IMR-90 (cell line): Measurements from ENCODE around the gene RAP1GAP. TPM values are rescaled to one million over a fixed set of nuclear protein-coding genes. Genes with fewer than 3 reads are reported as not detected.
A peak's percentile ranks its signal among the peaks of the same experiment; 100 is the strongest.

Source experiments
- ATAC-seq: fragments of 200-7000 bp; cut with Tn5 transposase; 2 replicates; pipeline ENCODE4 v1.9.1; 2020; ENCODE audit warnings: low read depth, mild to moderate bottlenecking, moderate library complexity
- BruUV-seq: library from RNA; stranded (reverse); fragments of 400-500 nt; replicated peaks from 2 replicates; lab custom pipeline; 2021; lab: Mats Ljungman, UMichigan
- CTCF ChIA-PET: fragments of 300-600 bp; formaldehyde crosslinking; extraction: SDS; loops from one replicate; lab custom pipeline; 2021; ENCODE audit warnings: antibody characterized with exemption; lab: Yijun Ruan, JAX
- POLR2A ChIA-PET: fragments of 300-600 bp; sonication (Branson Sonifier 250); formaldehyde crosslinking; loops from one replicate; lab custom pipeline; 2022; ENCODE audit warnings: antibody characterized with exemption; ENCODE audit not compliant: unreplicated experiment; lab: Charles Lee
- DNase-seq: peaks from one replicate; pipeline ENCODE4 v3.0.0; 2013
- H2AFZ ChIP-seq: replicated peaks from 2 replicates; pipeline ENCODE3; 2013; ENCODE audit warnings: low read length, mild to moderate bottlenecking; ENCODE audit not compliant: poor library complexity
- H2AK5ac ChIP-seq: 2 replicates; pipeline ENCODE4 v1.6.1; 2013; ENCODE audit warnings: low read depth, low read length, inconsistent platforms
- H2AK9ac ChIP-seq: replicated peaks from 2 replicates; pipeline ENCODE3; 2013; ENCODE audit warnings: mild to moderate bottlenecking, low read depth, low read length, moderate library complexity; ENCODE audit not compliant: poor library complexity
- H2BK120ac ChIP-seq: 2 replicates; pipeline ENCODE4 v1.6.1; 2013; ENCODE audit warnings: low read depth, low read length, inconsistent platforms
- H2BK15ac ChIP-seq: 3 replicates; pipeline ENCODE4 v1.6.1; 2013; ENCODE audit warnings: low read depth, low read length, inconsistent platforms
- H2BK20ac ChIP-seq: 2 replicates; pipeline ENCODE4 v1.6.1; 2013; ENCODE audit warnings: low read depth, mild to moderate bottlenecking, inconsistent platforms, low read length, moderate library complexity
- H2BK5ac ChIP-seq: 2 replicates; pipeline ENCODE4 v1.6.1; 2013; ENCODE audit warnings: mild to moderate bottlenecking, low read depth, low read length, inconsistent platforms; ENCODE audit not compliant: poor library complexity, severe bottlenecking
- H3K14ac ChIP-seq: replicated peaks from 2 replicates; pipeline ENCODE4 v1.6.1; 2013; ENCODE audit warnings: low read depth, low read length, inconsistent platforms
- H3K18ac ChIP-seq: 2 replicates; pipeline ENCODE4 v1.6.1; 2013; ENCODE audit warnings: low read depth, low read length, control low read depth
- H3K23ac ChIP-seq: 2 replicates; pipeline ENCODE4 v1.6.1; 2013; ENCODE audit warnings: low read depth, low read length, inconsistent platforms
- H3K27ac ChIP-seq: 2 replicates; pipeline ENCODE4 v1.5.1; 2013; ENCODE audit warnings: mild to moderate bottlenecking, control low read depth, low read length; ENCODE audit not compliant: insufficient read depth
- H3K27me3 ChIP-seq: 2 replicates; pipeline ENCODE4 v1.6.1; 2013; ENCODE audit warnings: low read length; ENCODE audit not compliant: control insufficient read depth, insufficient read depth
- H3K36me3 ChIP-seq: 2 replicates; pipeline ENCODE4 v1.6.1; 2013; ENCODE audit warnings: low read length, mixed read lengths; ENCODE audit not compliant: control insufficient read depth, insufficient read depth
- H3K4ac ChIP-seq: 2 replicates; pipeline ENCODE4 v1.6.1; 2013; ENCODE audit warnings: low read depth, low read length, inconsistent platforms
- H3K4me1 ChIP-seq: 2 replicates; pipeline ENCODE4 v1.6.1; 2013; ENCODE audit warnings: low read length, mixed read lengths; ENCODE audit not compliant: control insufficient read depth, insufficient read depth
- H3K4me2 ChIP-seq: 2 replicates; pipeline ENCODE4 v1.6.1; 2013; ENCODE audit warnings: low read depth, mild to moderate bottlenecking, control low read depth, low read length, moderate library complexity
- H3K4me3 ChIP-seq: 2 replicates; pipeline ENCODE4 v1.5.1; 2013; ENCODE audit warnings: low read depth, mild to moderate bottlenecking, control low read depth, low read length, moderate library complexity; ENCODE audit not compliant: insufficient read depth
- H3K56ac ChIP-seq: 2 replicates; pipeline ENCODE4 v1.6.1; 2013; ENCODE audit warnings: low read length, inconsistent platforms; ENCODE audit not compliant: insufficient read depth; ENCODE audit errors: extremely low read depth
- H3K79me1 ChIP-seq, 2 experiments: 2 replicates each; pipeline ENCODE4 v1.6.1; 2013; ENCODE audit warnings: low read length in 2 of 2, inconsistent platforms in 1 of 2, low read depth in 1 of 2
- H3K9ac ChIP-seq: 2 replicates; pipeline ENCODE4 v1.6.1; 2013; ENCODE audit warnings: low read depth, low read length, control low read depth
- H3K9me1 ChIP-seq: 2 replicates; pipeline ENCODE4 v1.6.1; 2013; ENCODE audit warnings: low read length, inconsistent platforms; ENCODE audit not compliant: insufficient read depth
- H3K9me3 ChIP-seq: 2 replicates; pipeline ENCODE4 v1.6.1; 2013; ENCODE audit warnings: low read length; ENCODE audit not compliant: control insufficient read depth, insufficient read depth
- H4K20me1 ChIP-seq: 2 replicates; pipeline ENCODE4 v1.6.1; 2013; ENCODE audit warnings: low read length, inconsistent platforms; ENCODE audit not compliant: insufficient read depth
- H4K5ac ChIP-seq: 2 replicates; pipeline ENCODE4 v1.6.1; 2013; ENCODE audit warnings: mild to moderate bottlenecking, low read depth, low read length, control low read depth
- H4K8ac ChIP-seq, 2 experiments: 2 replicates each; pipeline ENCODE4 v1.6.1; 2013; ENCODE audit warnings: low read depth in 2 of 2, low read length in 2 of 2, control low read depth in 1 of 2, inconsistent platforms in 1 of 2
- H4K91ac ChIP-seq: 2 replicates; pipeline ENCODE4 v1.6.1; 2013; ENCODE audit warnings: low read depth, low read length, inconsistent platforms; ENCODE audit not compliant: insufficient read depth
- CEBPB ChIP-seq: IDR thresholded peaks from 2 replicates; pipeline ENCODE4 v1.6.1; 2012; ENCODE audit warnings: low read depth, low read length, improper control_type of control experiment
- CHD1 ChIP-seq: IDR thresholded peaks from 2 replicates; pipeline ENCODE4 v1.6.1; 2012; ENCODE audit warnings: low read depth, low read length, improper control_type of control experiment
- FOS ChIP-seq: fragments of 150-350 bp; IDR thresholded peaks from 2 replicates; pipeline ENCODE4 v1.6.1; 2016; ENCODE audit warnings: low read depth, low read length
- MXI1 ChIP-seq: IDR thresholded peaks from 2 replicates; pipeline ENCODE4 v1.6.1; 2012; ENCODE audit warnings: low read depth, mild to moderate bottlenecking, low read length, moderate library complexity, borderline replicate concordance
- NFE2L2 ChIP-seq: fragments of 150-350 bp; IDR thresholded peaks from 2 replicates; pipeline ENCODE4 v1.6.1; 2016; ENCODE audit warnings: low read depth, mild to moderate bottlenecking, low read length
- POLR2A ChIP-seq: IDR thresholded peaks from 2 replicates; pipeline ENCODE4 v1.6.1; 2012; ENCODE audit warnings: mild to moderate bottlenecking, low read depth, low read length
- RAD21 ChIP-seq: IDR thresholded peaks from 2 replicates; pipeline ENCODE4 v1.6.1; 2012; ENCODE audit warnings: low read length, improper control_type of control experiment
- RCOR1 ChIP-seq: IDR thresholded peaks from 2 replicates; pipeline ENCODE4 v1.6.1; 2012; ENCODE audit warnings: mild to moderate bottlenecking, low read length, improper control_type of control experiment; ENCODE audit not compliant: insufficient replicate concordance
- WGBS, 2 experiments: methylation state at CpG; one replicate each; pipeline versions ENCODE4 v1.1.5 to v1.1.7; 2013; ENCODE audit warnings: missing lambda C conversion rate in 2 of 2; ENCODE audit not compliant: insufficient read length in 1 of 2; ENCODE audit errors: extremely low coverage in 2 of 2; 5-methylcytosine and 5-hydroxymethylcytosine counted together
- dilution Hi-C: fragments of 300-500 bp; cut with HindIII; formaldehyde crosslinking; loops from one replicate; pipeline ENCODE4 v1.14.3; 2018; ENCODE audit warnings: low sequenced_read_pairs; ENCODE audit not compliant: unreplicated experiment
- in situ Hi-C: fragments of 300-500 bp; cut with MboI; formaldehyde crosslinking; loops from 3 replicates; pipeline ENCODE4 v1.14.3; 2019; ENCODE audit warnings: low sequenced_read_pairs, inconsistent platforms, mixed read lengths
- intact Hi-C: fragments of 100-400 bp; cut with micrococcal nuclease; formaldehyde crosslinking; loops from 2 replicates; pipeline ENCODE4 v1.10.0; 2022
- polyA plus RNA-seq, 3 experiments: library from polyadenylated mRNA; depleted of rRNA; stranded (reverse); fragments of >200 nt; gene quantifications; 2 replicates each; pipeline ENCODE4 v1.2.3, GENCODE V29; 2012; ENCODE audit warnings: low replicate concordance in 1 of 3
- total RNA-seq: library from RNA; depleted of rRNA; stranded (reverse); fragments of >200 nt; gene quantifications from 2 replicates; pipeline ENCODE4 v1.2.3, GENCODE V29; 2012
- TF ChIP-seq, protein P1 (sequence below): conservative IDR thresholded peaks from 2 replicates; pipeline ENCODE4 v1.5.1; 2012; ENCODE audit warnings: mild to moderate bottlenecking, low read depth, low read length, improper control_type of control experiment
- TF ChIP-seq, protein P2 (sequence below): fragments of 150-350 bp; IDR thresholded peaks from 2 replicates; pipeline ENCODE4 v1.6.1; 2016; ENCODE audit warnings: low read depth, mild to moderate bottlenecking, low read length, moderate library complexity, borderline replicate concordance

Gene RAP1GAP
- total and polyA plus RNA-seq, 2 of the 4 experiments (the other 2 are of a cell fraction): under 0.01 to 0.10 TPM

DNA sequence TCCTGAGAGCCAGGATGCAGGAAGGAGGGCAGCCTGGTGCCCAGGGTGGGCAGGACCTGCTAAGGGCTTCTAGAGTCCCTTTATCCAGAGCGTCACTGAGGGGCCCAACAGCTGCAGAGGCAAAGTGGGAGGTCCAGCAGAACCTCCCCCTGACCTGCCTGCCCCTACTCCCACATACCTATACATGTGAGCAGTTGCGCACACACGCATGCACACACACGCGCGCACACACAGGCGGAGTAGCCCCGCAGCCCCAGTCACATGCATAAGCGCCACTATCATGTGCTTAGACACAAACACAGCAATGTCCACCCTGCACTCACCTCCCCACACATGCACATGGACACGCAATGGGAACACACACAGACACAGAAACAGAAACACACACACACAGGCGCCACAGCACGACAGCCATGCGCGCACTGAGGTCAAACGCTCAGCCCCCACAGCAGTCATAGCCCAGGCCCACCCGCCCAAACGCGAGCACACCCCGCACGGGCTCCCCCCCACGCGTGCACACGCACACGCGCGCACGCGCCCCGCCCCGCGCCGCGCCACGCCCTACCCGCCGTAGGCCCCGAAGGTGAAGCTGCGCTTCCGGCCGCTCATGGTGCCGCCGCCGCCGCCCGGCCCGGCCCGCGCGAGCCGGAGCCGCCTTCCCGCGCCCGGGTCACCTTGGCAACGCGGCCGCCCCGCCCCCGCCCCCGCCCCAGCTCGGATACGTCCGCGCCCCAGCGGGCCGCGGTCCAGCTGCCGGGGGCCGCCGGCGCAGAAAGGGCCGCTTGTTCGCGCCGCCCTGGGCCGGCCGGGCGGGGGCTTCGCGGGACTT, 17.7 kb downstream of the RAP1GAP start:
- Histone ChIP-seq H2AFZ (peak overlapping the region; percentile 68), H3K9me1 (no peaks in the 10 kb centered on the region)
- in situ Hi-C loops: loop anchor here (10.0 kb wide), 2 partner anchors 277 to 397 kb away; no protein-coding TSS in a partner anchor

More for the DNA sequence above, 17.7 kb downstream of the RAP1GAP start:
- peak; percentile 38 for ATAC-seq
- no peaks in the 10 kb centered on the region for H3K79me1 ChIP-seq
- peak overlapping the region; percentile 97 for H3K4me2 ChIP-seq
- no peak overlapping the region for H3K56ac ChIP-seq
- H3K4ac ChIP-seq: no peak overlapping the region
- no peak overlapping the region for H3K14ac ChIP-seq
- H3K23ac ChIP-seq: peak overlapping the region; percentile 12
- peak overlapping the region; percentile 46 for H3K4me3 ChIP-seq
- H3K9ac ChIP-seq: no peak overlapping the region
- H4K91ac ChIP-seq: no peak overlapping the region
- WGBS, 2 experiments: 35% methylated on average over 5 of the region's 80 CpGs; no CpG with 5 or more reads in 1 of the 2 experiments
- H2BK15ac ChIP-seq: no peak overlapping the region
- no TSS peak for BruUV-seq
- H4K5ac ChIP-seq: no peak overlapping the region
- H3K4me1 ChIP-seq: peaks cover 3% of the 10 kb centered on the region; the same call in 1 of the 2 replicates
- CTCF ChIA-PET: no interaction called here
- H2BK5ac ChIP-seq: no peak overlapping the region
- H3K18ac ChIP-seq: no peak overlapping the region
- TF ChIP-seq CEBPB (no peak), POLR2A (no peak), RCOR1 (no peak), MXI1 (no peak), FOS (no peak), NFE2L2 (no peak), CHD1 (no peak), RAD21 (no peak)
- TF ChIP-seq, protein P1, sequence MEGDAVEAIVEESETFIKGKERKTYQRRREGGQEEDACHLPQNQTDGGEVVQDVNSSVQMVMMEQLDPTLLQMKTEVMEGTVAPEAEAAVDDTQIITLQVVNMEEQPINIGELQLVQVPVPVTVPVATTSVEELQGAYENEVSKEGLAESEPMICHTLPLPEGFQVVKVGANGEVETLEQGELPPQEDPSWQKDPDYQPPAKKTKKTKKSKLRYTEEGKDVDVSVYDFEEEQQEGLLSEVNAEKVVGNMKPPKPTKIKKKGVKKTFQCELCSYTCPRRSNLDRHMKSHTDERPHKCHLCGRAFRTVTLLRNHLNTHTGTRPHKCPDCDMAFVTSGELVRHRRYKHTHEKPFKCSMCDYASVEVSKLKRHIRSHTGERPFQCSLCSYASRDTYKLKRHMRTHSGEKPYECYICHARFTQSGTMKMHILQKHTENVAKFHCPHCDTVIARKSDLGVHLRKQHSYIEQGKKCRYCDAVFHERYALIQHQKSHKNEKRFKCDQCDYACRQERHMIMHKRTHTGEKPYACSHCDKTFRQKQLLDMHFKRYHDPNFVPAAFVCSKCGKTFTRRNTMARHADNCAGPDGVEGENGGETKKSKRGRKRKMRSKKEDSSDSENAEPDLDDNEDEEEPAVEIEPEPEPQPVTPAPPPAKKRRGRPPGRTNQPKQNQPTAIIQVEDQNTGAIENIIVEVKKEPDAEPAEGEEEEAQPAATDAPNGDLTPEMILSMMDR: no peak
- TF ChIP-seq, protein P2, sequence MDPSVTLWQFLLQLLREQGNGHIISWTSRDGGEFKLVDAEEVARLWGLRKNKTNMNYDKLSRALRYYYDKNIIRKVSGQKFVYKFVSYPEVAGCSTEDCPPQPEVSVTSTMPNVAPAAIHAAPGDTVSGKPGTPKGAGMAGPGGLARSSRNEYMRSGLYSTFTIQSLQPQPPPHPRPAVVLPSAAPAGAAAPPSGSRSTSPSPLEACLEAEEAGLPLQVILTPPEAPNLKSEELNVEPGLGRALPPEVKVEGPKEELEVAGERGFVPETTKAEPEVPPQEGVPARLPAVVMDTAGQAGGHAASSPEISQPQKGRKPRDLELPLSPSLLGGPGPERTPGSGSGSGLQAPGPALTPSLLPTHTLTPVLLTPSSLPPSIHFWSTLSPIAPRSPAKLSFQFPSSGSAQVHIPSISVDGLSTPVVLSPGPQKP: no peak
- H3K36me3 ChIP-seq: no peaks in the 10 kb centered on the region
- H2BK120ac ChIP-seq: no peak overlapping the region
- H3K9me3 ChIP-seq: no peaks in the 10 kb centered on the region
- H3K27ac ChIP-seq: no peak overlapping the region
- H2AK5ac ChIP-seq: no peak overlapping the region; the same call in 1 of the 2 replicates
- dilution Hi-C loops: no loop called here
- peaks cover 52% of the 10 kb centered on the region for H3K27me3 ChIP-seq
- intact Hi-C loops: loop anchor here (10.0 kb wide), 2 partner anchors 117 to 397 kb away; no protein-coding TSS in a partner anchor
- peaks cover 4% of the 10 kb centered on the region; the same call in 1 of the 2 replicates for H4K20me1 ChIP-seq
- POLR2A ChIA-PET: no interaction called here
- H2BK20ac ChIP-seq: no peak overlapping the region
- DNase-seq: no peak
- H2AK9ac ChIP-seq: no peak overlapping the region
- no peak overlapping the region for H4K8ac ChIP-seq
